Measurements from ENCODE around the gene CGNL1. TPM values are rescaled to one million over a fixed set of nuclear protein-coding genes. Genes with fewer than 3 reads are reported as not detected.

Gene CGNL1
- total and polyA plus RNA-seq, 7 donors = 0.69 to 7.2 (median 2.4) TPM

DNA sequence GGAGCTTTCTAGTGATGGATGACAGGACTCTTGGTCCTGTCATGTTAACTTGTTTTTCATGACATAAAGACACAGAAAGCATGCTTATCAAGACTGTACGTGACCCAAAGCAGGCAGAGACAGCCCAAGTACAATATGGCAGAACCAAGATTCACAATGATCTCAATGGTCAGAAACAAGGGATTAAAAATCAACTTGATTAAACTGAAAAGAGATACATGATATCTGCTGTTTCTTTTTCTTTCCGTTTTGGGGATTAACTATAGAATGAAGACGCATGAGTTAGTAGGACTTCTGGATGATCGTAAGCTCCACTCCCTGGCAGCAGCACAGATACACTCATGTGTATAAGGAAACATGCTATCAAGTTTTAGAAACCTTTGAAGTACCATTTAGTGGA lies 117.0 kb downstream of the CGNL1 start:
- Histone ChIP-seq H3K9me3 (no peaks in the 10 kb centered on the region), H3K36me3 (no peaks in the 10 kb centered on the region), H3K4me3 (no peak overlapping the region), H3K27ac (no peak overlapping the region), H3K4me1 (peaks cover 0 to 16% (median 11%) of the 10 kb centered on the region in 4 donors), H3K27me3 (no peaks in the 10 kb centered on the region)
- TF ChIP-seq, protein P1, sequence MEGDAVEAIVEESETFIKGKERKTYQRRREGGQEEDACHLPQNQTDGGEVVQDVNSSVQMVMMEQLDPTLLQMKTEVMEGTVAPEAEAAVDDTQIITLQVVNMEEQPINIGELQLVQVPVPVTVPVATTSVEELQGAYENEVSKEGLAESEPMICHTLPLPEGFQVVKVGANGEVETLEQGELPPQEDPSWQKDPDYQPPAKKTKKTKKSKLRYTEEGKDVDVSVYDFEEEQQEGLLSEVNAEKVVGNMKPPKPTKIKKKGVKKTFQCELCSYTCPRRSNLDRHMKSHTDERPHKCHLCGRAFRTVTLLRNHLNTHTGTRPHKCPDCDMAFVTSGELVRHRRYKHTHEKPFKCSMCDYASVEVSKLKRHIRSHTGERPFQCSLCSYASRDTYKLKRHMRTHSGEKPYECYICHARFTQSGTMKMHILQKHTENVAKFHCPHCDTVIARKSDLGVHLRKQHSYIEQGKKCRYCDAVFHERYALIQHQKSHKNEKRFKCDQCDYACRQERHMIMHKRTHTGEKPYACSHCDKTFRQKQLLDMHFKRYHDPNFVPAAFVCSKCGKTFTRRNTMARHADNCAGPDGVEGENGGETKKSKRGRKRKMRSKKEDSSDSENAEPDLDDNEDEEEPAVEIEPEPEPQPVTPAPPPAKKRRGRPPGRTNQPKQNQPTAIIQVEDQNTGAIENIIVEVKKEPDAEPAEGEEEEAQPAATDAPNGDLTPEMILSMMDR (IDR thresholded peaks at IDR 0.05) = no peak
- TF ChIP-seq EP300 (IDR thresholded peaks at IDR 0.05) (no peak), POLR2AphosphoS5 (IDR thresholded peaks at IDR 0.05) (no peak), POLR2A (IDR thresholded peaks at IDR 0.05) (no peak)
- DNase-seq = no peak
- 95 to 96% methylated on average over 4 of the region's 4 CpGs for WGBS, 2 donors
- intact Hi-C loops (cut with DNase I) = no loop called here

DNA sequence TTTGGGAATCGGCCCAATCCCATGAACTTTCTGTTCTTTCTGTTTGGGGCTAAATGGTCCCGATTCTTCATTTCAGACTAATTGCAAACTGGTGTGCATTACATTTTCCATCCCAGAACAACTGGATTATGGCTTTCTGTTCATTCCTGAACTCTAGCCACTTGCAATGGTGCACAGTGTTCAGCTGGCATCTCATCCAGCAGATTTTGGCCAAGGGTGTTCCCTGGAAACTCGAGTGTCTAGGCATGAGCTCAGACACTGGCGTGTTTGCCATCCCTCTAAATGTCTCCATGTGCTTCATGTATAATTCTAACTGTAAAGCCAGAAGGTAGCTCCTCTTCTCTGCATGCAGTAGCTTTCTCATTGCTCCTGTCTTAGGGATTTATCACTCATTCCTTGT lies 118.3 kb downstream of the CGNL1 start:
- 87 to 90% methylated on average over 4 of the region's 4 CpGs for WGBS, 2 donors
- no peak overlapping the region for H3K4me3 ChIP-seq
- intact Hi-C loops (cut with DNase I) = no loop called here
- H3K9me3 ChIP-seq = no peaks in the 10 kb centered on the region
- H3K4me1 ChIP-seq = peaks cover 0 to 16% (median 11%) of the 10 kb centered on the region in 4 donors
- H3K36me3 ChIP-seq = no peaks in the 10 kb centered on the region
- TF ChIP-seq POLR2A (IDR thresholded peaks at IDR 0.05) (no peak), POLR2AphosphoS5 (IDR thresholded peaks at IDR 0.05) (no peak), EP300 (IDR thresholded peaks at IDR 0.05) (no peak)
- TF ChIP-seq, protein P1 (IDR thresholded peaks at IDR 0.05) = no peak
- no peaks in the 10 kb centered on the region for H3K27me3 ChIP-seq
- no peak overlapping the region for H3K27ac ChIP-seq
- DNase-seq = no peak

DNA sequence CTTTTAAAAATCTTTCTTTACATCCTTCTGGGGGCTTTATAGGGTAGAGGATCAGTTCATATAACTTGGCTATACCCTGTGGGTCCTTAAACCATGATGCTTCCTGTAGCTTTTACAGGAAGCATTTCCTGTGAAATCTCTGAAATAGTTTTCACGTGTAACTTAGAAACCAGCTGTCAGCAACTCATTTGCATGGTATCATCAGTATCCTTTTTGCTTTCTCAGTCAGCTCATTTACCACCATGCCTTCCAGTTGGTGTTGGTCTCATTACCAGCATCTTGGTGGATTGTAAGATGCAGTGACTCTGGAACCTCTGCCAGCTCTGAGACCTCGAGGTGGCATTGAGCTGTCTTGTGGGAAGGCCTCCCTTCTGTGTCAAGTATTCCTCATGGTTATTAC lies 118.7 kb downstream of the CGNL1 start:
- H3K27ac ChIP-seq = no peak overlapping the region
- intact Hi-C loops (cut with DNase I) = no loop called here
- H3K27me3 ChIP-seq = no peaks in the 10 kb centered on the region
- peaks cover 0 to 16% (median 11%) of the 10 kb centered on the region in 4 donors for H3K4me1 ChIP-seq
- H3K4me3 ChIP-seq = no peak overlapping the region
- DNase-seq = no peak
- H3K36me3 ChIP-seq = no peaks in the 10 kb centered on the region
- TF ChIP-seq, protein P1 (IDR thresholded peaks at IDR 0.05) = no peak
- TF ChIP-seq EP300 (IDR thresholded peaks at IDR 0.05) (no peak), POLR2A (IDR thresholded peaks at IDR 0.05) (no peak), POLR2AphosphoS5 (IDR thresholded peaks at IDR 0.05) (no peak)
- no peaks in the 10 kb centered on the region for H3K9me3 ChIP-seq
- WGBS, 2 donors = 51 to 59% methylated on average over 2 of the region's 2 CpGs

DNA sequence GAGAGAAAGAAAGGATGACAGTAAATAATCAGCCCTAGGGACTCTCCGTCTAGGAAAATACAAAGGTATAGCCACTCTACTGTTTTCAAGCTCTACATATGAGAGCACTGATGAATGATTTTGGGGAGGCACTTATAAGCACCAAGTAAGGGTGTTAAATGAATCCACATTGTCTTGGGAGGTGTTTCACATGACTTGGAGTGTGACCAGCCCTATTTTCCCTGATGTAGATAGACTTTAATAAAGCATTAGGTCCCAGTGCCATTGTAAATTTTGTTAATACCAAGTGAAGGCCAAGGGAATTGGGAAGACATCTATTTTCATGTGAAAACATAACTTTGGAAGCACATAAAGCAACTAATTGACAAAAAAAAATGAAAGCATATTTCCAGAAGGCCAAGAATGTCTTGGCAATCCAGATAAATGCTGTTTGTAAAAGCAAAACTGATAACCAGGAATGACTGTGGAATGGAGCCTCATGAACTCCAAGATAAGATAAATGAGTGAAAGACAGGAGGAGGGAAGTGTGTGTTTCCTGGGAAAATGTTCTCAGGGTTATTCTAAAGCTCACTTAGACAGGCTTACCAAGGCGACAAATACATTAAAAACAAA lies 119.4 kb downstream of the CGNL1 start:
- no peak for TF ChIP-seq POLR2A (IDR thresholded peaks at IDR 0.05)
- TF ChIP-seq POLR2AphosphoS5 (IDR thresholded peaks at IDR 0.05) = no peak
- TF ChIP-seq, protein P1 (IDR thresholded peaks at IDR 0.05) = no peak
- TF ChIP-seq EP300 (IDR thresholded peaks at IDR 0.05) = no peak
- Histone ChIP-seq H3K9me3 (no peaks in the 10 kb centered on the region), H3K27ac (no peak overlapping the region), H3K4me1 (peaks cover 0 to 16% (median 11%) of the 10 kb centered on the region in 4 donors), H3K4me3 (no peak overlapping the region), H3K36me3 (no peaks in the 10 kb centered on the region), H3K27me3 (no peaks in the 10 kb centered on the region)
- WGBS, 2 donors = 90 to 98% methylated on average over 2 of the region's 2 CpGs
- intact Hi-C loops (cut with DNase I) = no loop called here
- no peak for DNase-seq

DNA sequence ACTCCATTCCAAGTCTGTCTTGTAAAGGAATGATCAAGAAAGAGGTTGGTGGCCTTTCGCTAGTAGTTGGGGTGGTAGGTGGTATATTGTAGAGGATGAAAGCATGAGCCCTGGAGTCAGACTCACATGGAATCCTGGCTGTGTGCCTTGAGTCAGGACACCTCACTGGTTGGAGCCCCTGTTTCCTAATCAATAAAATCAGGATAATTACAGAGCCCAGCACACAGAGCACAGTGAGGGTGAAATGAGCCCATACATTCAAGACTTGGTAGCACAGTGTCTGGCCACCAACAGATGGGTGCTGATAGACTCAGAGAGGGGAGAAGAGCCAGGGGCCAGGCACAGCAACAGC lies 120.3 kb downstream of the CGNL1 start:
- Histone ChIP-seq H3K4me1 (peaks cover 0 to 16% (median 11%) of the 10 kb centered on the region in 4 donors), H3K4me3 (no peak overlapping the region), H3K9me3 (no peaks in the 10 kb centered on the region), H3K27ac (no peak overlapping the region), H3K36me3 (no peaks in the 10 kb centered on the region), H3K27me3 (no peaks in the 10 kb centered on the region)
- intact Hi-C loops (cut with DNase I) = no loop called here
- no peak for DNase-seq
- WGBS, 2 donors = 95 to 99% methylated on average over 1 of the region's 1 CpG
- TF ChIP-seq EP300 (IDR thresholded peaks at IDR 0.05) = no peak
- no peak for TF ChIP-seq POLR2A (IDR thresholded peaks at IDR 0.05)
- no peak for TF ChIP-seq POLR2AphosphoS5 (IDR thresholded peaks at IDR 0.05)
- TF ChIP-seq, protein P1 (IDR thresholded peaks at IDR 0.05) = no peak
